Stomach (tissue), 9 donors: ENCODE data around the gene SAMD7. TPM values are rescaled to one million over a fixed set of nuclear protein-coding genes. Genes with fewer than 3 reads are reported as not detected.

Experiments
- DNase-seq, 2 donors: peaks; one replicate each; pipeline versions ENCODE4 v3.0.0 to v3.0.0-alpha.2; 2013 to 2019
- H3K27ac ChIP-seq, 5 donors: fragments of 200-600 bp in 4 of 5; sonication (generic) in 4 of 5; one replicate each; pipeline ENCODE4 v1.5.1; 2013 to 2019; ENCODE audit warnings: mild to moderate bottlenecking in 1 of 5, moderate library complexity in 1 of 5
- H3K27me3 ChIP-seq, 3 donors: fragments of 200-600 bp; sonication (generic); one replicate each; pipeline ENCODE4 v1.5.1; 2017 to 2019; ENCODE audit warnings: mixed run types in 1 of 3
- H3K36me3 ChIP-seq, 4 donors: fragments of 200-600 bp; sonication (generic); 1 replicate in 3 of 4; 2 replicates in 1 of 4; pipeline ENCODE4 v1.5.1; 2016 to 2019
- H3K4me1 ChIP-seq, 4 donors: fragments of 200-600 bp; sonication (generic); one replicate each; pipeline ENCODE4 v1.5.1; 2016 to 2019
- H3K4me3 ChIP-seq, 4 donors: fragments of 200-600 bp; sonication (generic) in 3 of 4; one replicate each; pipeline ENCODE4 v1.5.1; 2016 to 2019; ENCODE audit warnings: mild to moderate bottlenecking in 1 of 4
- H3K9me3 ChIP-seq, 4 donors: fragments of 200-600 bp; sonication (generic); one replicate each; pipeline ENCODE4 v1.5.1; 2016 to 2019
- EP300 ChIP-seq: sonication (generic); formaldehyde crosslinking; IDR thresholded peaks from one replicate; pipeline ENCODE4 v1.6.1; 2017; ENCODE audit warnings: antibody characterized with exemption
- POLR2A ChIP-seq, 4 donors: fragments of 450-650 bp; IDR thresholded peaks; one replicate each; pipeline ENCODE4 v1.6.1; 2016; ENCODE audit warnings: antibody characterized with exemption in 4 of 4, control low read depth in 2 of 4, mild to moderate bottlenecking in 1 of 4, moderate library complexity in 1 of 4
- POLR2AphosphoS5 ChIP-seq, 3 donors: sonication (generic); formaldehyde crosslinking; IDR thresholded peaks; one replicate each; pipeline ENCODE4 v1.6.1; 2016; ENCODE audit warnings: antibody characterized with exemption in 3 of 3
- WGBS, 5 donors: extraction: QIAGEN DNeasy Blood & Tissue Kit in 3 of 5; methylation state at CpG; one replicate each; pipeline versions ENCODE4 v1.1.5 to v1.1.7; 2013 to 2018; 5-methylcytosine and 5-hydroxymethylcytosine counted together
- intact Hi-C: fragments of 100-400 bp; cut with DNase I; formaldehyde crosslinking; loops from one replicate; pipeline ENCODE4 v1.15.1; 2023; ENCODE audit warnings: low total_unique reads
- polyA plus RNA-seq, 3 donors: library from polyadenylated mRNA; stranded (reverse); fragments of 200-250 nt; gene quantifications; one replicate each; pipeline ENCODE4 v1.2.3, GENCODE V29; 2013
- total RNA-seq, 5 donors: library from RNA; depleted of rRNA; stranded (reverse); fragments of >200 nt; gene quantifications; one replicate each; pipeline versions ENCODE4 v1.1.0 to v1.2.3, GENCODE V29; 2014 to 2016
- TF ChIP-seq, protein P1 (sequence below), 7 experiments: fragments of 450-650 bp in 4 of 7; fragments of 200-600 bp in 3 of 7; sonication (generic) in 3 of 7; IDR thresholded peaks; one replicate each; pipeline ENCODE4 v1.5.1; 2016 to 2019; ENCODE audit warnings: antibody characterized with exemption in 7 of 7, control low read depth in 2 of 7, mild to moderate bottlenecking in 1 of 7
- donor health status: healthy with polysubstance abuse.
- donor health status: Bipolar disorder and iron deficiency.
- donor health status: healthy.

The SAMD7 gene
- total and polyA plus RNA-seq, 8 donors, result not detected

DNA sequence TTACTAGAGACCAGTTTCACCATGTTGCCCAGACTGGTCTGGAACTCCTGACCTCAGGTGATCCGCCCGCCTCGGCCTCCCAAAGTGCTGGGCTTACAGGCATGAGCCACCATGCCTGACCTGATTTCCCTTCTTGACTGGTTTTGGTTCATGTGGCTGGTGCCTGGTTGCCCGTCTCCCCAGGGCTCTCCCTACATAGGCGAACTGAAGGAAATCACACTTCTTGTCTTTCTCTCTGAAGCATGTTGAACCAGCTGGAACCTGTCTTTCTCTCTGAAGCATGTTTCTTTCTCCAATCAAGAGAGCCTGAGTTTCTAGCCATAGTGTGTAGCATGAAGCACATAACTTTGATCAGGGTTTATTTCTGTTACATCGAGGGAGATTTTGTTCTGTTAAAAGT, 16.3 kb upstream of the SAMD7 start:
- Histone ChIP-seq H3K36me3 (no peaks in the 10 kb centered on the region), H3K27me3 (no peaks in the 10 kb centered on the region), H3K27ac (no peak overlapping the region), H3K4me3 (no peak overlapping the region), H3K4me1 (no peaks in the 10 kb centered on the region), H3K9me3 (no peaks in the 10 kb centered on the region)
- TF ChIP-seq, protein P1, sequence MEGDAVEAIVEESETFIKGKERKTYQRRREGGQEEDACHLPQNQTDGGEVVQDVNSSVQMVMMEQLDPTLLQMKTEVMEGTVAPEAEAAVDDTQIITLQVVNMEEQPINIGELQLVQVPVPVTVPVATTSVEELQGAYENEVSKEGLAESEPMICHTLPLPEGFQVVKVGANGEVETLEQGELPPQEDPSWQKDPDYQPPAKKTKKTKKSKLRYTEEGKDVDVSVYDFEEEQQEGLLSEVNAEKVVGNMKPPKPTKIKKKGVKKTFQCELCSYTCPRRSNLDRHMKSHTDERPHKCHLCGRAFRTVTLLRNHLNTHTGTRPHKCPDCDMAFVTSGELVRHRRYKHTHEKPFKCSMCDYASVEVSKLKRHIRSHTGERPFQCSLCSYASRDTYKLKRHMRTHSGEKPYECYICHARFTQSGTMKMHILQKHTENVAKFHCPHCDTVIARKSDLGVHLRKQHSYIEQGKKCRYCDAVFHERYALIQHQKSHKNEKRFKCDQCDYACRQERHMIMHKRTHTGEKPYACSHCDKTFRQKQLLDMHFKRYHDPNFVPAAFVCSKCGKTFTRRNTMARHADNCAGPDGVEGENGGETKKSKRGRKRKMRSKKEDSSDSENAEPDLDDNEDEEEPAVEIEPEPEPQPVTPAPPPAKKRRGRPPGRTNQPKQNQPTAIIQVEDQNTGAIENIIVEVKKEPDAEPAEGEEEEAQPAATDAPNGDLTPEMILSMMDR (IDR thresholded peaks at IDR 0.05), result no peak
- TF ChIP-seq EP300 (no peak), POLR2A (IDR thresholded peaks at IDR 0.05) (no peak), POLR2AphosphoS5 (IDR thresholded peaks at IDR 0.05) (no peak)
- DNase-seq, result no peak
- 63 to 69% (median 68%) methylated on average over 6 of the region's 6 CpGs for WGBS, 5 donors
- intact Hi-C loops, result no loop called here

DNA sequence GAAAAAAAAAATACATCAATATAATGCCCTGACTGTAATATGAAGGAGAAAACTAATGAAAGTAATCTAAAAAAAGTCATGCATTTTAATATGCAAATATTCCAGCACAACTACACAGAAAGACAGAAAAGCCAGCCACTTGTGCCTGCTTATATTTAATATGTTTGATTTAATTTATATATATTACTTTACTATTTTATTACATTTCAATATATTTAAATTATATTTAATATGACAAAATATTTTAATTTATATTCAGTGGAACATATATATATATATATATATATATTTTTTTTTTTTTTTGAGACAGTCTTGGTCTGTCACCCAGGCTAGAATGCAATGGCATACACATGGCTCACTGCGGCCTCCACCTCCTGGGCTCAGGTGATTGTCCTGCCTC, 14.1 kb upstream of the SAMD7 start:
- intact Hi-C loops, result no loop called here
- 96 to 100% (median 100%) methylated on average over 1 of the region's 1 CpG for WGBS, 5 donors
- TF ChIP-seq, protein P1 (IDR thresholded peaks at IDR 0.05), result no peak
- TF ChIP-seq EP300 (no peak), POLR2A (IDR thresholded peaks at IDR 0.05) (no peak), POLR2AphosphoS5 (IDR thresholded peaks at IDR 0.05) (no peak)
- H3K4me1 ChIP-seq, result no peaks in the 10 kb centered on the region
- no peak overlapping the region for H3K27ac ChIP-seq
- H3K4me3 ChIP-seq, result no peak overlapping the region
- no peaks in the 10 kb centered on the region for H3K36me3 ChIP-seq
- DNase-seq, result no peak
- H3K27me3 ChIP-seq, result no peaks in the 10 kb centered on the region
- H3K9me3 ChIP-seq, result peaks cover 0 to 18% (median 16%) of the 10 kb centered on the region in 4 donors

DNA sequence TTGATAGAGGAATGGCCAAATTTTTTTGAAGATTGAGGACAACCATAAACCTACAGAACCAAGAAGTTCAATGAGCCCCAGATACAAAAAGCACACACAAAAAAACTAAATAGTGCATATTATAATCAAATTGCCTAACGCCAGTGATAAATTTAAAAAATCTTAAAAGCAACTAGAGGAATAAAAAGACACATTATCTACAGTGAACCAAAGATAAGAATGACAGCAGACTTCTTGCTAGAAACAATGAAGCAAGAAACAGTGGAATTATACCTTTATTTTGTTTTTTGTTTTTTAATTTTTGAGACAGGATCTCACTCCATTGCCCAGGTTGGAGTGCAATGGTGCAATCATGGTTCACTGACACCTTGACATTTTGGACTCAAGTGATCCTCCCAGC, 9.9 kb upstream of the SAMD7 start:
- Histone ChIP-seq H3K27ac (no peak overlapping the region), H3K4me1 (peaks cover 0 to 12% (median 6%) of the 10 kb centered on the region in 4 donors), H3K36me3 (no peaks in the 10 kb centered on the region), H3K4me3 (no peak overlapping the region), H3K27me3 (no peaks in the 10 kb centered on the region), H3K9me3 (peaks cover 0 to 21% (median 16%) of the 10 kb centered on the region in 4 donors)
- DNase-seq, result no peak
- 84 to 97% (median 97%) methylated on average over 1 of the region's 1 CpG for WGBS, 5 donors
- TF ChIP-seq, protein P1 (IDR thresholded peaks at IDR 0.05), result no peak
- no peak for TF ChIP-seq POLR2A (IDR thresholded peaks at IDR 0.05)
- no peak for TF ChIP-seq POLR2AphosphoS5 (IDR thresholded peaks at IDR 0.05)
- no peak for TF ChIP-seq EP300
- intact Hi-C loops, result no loop called here

DNA sequence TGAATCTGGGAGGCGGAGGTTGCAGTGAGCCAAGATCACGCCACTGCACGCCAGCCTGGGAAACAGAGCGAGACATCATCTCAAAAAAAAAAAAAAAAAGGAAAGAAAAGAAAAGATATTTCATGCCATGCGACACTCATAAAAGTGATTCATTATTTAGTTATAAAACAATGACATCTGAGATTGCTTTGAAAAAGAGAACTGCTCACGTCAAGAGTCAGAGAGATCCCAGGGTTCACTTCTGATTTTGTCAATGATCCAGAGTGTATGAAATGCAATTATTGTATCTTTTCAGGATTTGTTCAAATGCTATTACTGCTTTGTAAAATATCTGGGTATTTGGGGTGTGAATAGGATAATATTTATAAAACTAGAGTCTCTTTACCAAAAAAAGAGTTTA, 6.0 kb upstream of the SAMD7 start:
- TF ChIP-seq POLR2AphosphoS5 (IDR thresholded peaks at IDR 0.05) (no peak), EP300 (no peak), POLR2A (IDR thresholded peaks at IDR 0.05) (no peak)
- TF ChIP-seq, protein P1 (IDR thresholded peaks at IDR 0.05), result no peak
- H3K27me3 ChIP-seq, result no peaks in the 10 kb centered on the region
- intact Hi-C loops, result no loop called here
- peaks cover 0 to 20% (median 16%) of the 10 kb centered on the region in 4 donors for H3K9me3 ChIP-seq
- H3K27ac ChIP-seq, result no peak overlapping the region
- no peaks in the 10 kb centered on the region for H3K36me3 ChIP-seq
- H3K4me3 ChIP-seq, result no peak overlapping the region
- DNase-seq, result no peak
- peaks cover 0 to 14% (median 6%) of the 10 kb centered on the region in 4 donors for H3K4me1 ChIP-seq
- 40 to 63% (median 45%) methylated on average over 6 of the region's 6 CpGs for WGBS, 5 donors
